ENCODE measurements around the gene TBC1D13. TPM values are rescaled to one million over a fixed set of nuclear protein-coding genes. Genes with fewer than 3 reads are reported as not detected.

TBC1D13 gene
- total and polyA plus RNA-seq, 9 of the 15 experiments (the other 6 are each of a cell fraction or from before 2014, with no cell fraction given) = 2.3 to 28.7 (median 11.4) TPM

DNA sequence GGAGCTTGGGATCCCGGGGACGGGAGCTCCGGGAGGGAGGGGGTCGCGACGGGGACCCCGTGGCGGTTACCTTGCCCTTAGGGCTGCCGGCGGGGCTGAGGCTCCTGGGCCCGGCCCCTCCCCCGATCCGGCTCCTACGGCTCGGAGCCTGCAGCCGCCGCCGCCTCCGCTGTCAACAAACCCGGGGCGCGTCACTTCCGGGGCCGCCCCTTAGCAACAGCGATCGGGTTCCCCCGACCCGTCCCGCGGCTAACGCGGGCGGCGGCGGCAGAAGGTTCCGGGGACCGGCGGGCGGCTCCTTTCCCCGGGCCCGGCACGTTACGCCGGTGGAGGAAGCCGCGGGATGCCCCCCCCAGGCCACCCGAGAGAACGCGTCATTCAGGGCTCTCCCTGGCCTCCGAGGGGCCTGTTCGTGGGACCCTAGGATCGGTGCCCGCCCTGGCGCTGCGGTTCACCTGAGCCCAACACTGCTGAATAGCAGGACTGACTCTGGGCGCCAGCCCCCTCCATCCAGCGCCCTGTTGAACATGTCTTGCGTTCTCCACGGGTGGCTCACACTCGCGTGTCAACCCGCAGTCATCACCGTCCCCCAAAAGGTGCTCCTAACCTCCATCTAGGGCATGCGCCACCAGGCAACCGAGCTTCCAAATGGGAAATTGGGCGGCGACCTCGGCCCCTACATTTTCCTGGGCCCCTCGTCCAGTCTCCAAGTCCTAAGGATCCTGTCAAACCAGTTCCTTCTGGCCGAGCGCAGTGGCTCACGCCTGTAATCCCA is 15.1 kb upstream of the TBC1D13 start, which contains the start of gene ZER1 (continued):
- TF ChIP-seq, protein P1, sequence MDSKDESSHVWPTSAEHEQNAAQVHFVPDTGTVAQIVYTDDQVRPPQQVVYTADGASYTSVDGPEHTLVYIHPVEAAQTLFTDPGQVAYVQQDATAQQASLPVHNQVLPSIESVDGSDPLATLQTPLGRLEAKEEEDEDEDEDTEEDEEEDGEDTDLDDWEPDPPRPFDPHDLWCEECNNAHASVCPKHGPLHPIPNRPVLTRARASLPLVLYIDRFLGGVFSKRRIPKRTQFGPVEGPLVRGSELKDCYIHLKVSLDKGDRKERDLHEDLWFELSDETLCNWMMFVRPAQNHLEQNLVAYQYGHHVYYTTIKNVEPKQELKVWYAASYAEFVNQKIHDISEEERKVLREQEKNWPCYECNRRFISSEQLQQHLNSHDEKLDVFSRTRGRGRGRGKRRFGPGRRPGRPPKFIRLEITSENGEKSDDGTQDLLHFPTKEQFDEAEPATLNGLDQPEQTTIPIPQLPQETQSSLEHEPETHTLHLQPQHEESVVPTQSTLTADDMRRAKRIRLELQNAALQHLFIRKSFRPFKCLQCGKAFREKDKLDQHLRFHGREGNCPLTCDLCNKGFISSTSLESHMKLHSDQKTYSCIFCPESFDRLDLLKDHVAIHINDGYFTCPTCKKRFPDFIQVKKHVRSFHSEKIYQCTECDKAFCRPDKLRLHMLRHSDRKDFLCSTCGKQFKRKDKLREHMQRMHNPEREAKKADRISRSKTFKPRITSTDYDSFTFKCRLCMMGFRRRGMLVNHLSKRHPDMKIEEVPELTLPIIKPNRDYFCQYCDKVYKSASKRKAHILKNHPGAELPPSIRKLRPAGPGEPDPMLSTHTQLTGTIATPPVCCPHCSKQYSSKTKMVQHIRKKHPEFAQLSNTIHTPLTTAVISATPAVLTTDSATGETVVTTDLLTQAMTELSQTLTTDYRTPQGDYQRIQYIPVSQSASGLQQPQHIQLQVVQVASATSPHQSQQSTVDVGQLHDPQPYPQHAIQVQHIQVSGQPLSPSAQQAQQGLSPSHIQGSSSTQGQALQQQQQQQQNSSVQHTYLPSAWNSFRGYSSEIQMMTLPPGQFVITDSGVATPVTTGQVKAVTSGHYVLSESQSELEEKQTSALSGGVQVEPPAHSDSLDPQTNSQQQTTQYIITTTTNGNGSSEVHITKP (IDR thresholded peaks at IDR 0.05; ENCODE audit: partially characterized antibody) = no peak
- peak; percentile 22 to 41; a peak in 3 of 4 replicates for TF ChIP-seq RAD21 (CRISPR knock-in tag; conservative IDR thresholded peaks at IDR 0.05 in 1 of 2, IDR thresholded peaks at IDR 0.05 in 1 of 2)
- TF ChIP-seq ZNF589 (CRISPR knock-in tag; IDR thresholded peaks at IDR 0.05; ENCODE audit: low read depth) = no peak; the same call in 1 of the 2 replicates
- TF ChIP-seq EP300 (IDR thresholded peaks at IDR 0.05; ENCODE audit: low read length) = peak; percentile 51; the same call in 1 of the 2 replicates
- TF ChIP-seq RBM15 (IDR thresholded peaks at IDR 0.05; ENCODE audit: insufficient read depth, low read length) = no peak
- peak; percentile 80 for TF ChIP-seq ESRRA (IDR thresholded peaks at IDR 0.05; ENCODE audit: borderline replicate concordance, low read depth)
- no peak; the same call in 1 of the 2 replicates for TF ChIP-seq TCF7 (IDR thresholded peaks at IDR 0.05; ENCODE audit: borderline replicate concordance)
- no peak for TF ChIP-seq RBM14 (IDR thresholded peaks at IDR 0.05; ENCODE audit: borderline replicate concordance, insufficient read depth, low read depth, low read length)
- peak; percentile 99 for TF ChIP-seq GABPB1 (CRISPR knock-in tag; IDR thresholded peaks at IDR 0.05)
- TF ChIP-seq KLF16 (IDR thresholded peaks at IDR 0.05) = no peak
- TF ChIP-seq, protein P2, sequence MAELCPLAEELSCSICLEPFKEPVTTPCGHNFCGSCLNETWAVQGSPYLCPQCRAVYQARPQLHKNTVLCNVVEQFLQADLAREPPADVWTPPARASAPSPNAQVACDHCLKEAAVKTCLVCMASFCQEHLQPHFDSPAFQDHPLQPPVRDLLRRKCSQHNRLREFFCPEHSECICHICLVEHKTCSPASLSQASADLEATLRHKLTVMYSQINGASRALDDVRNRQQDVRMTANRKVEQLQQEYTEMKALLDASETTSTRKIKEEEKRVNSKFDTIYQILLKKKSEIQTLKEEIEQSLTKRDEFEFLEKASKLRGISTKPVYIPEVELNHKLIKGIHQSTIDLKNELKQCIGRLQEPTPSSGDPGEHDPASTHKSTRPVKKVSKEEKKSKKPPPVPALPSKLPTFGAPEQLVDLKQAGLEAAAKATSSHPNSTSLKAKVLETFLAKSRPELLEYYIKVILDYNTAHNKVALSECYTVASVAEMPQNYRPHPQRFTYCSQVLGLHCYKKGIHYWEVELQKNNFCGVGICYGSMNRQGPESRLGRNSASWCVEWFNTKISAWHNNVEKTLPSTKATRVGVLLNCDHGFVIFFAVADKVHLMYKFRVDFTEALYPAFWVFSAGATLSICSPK (IDR thresholded peaks at IDR 0.05; ENCODE audit: borderline replicate concordance) = no peak
- no peak for TF ChIP-seq HIVEP1 (CRISPR knock-in tag; IDR thresholded peaks at IDR 0.05)
- peak; percentile 90 for TF ChIP-seq LCOR (CRISPR knock-in tag; IDR thresholded peaks at IDR 0.05)
- TF ChIP-seq, protein P3, sequence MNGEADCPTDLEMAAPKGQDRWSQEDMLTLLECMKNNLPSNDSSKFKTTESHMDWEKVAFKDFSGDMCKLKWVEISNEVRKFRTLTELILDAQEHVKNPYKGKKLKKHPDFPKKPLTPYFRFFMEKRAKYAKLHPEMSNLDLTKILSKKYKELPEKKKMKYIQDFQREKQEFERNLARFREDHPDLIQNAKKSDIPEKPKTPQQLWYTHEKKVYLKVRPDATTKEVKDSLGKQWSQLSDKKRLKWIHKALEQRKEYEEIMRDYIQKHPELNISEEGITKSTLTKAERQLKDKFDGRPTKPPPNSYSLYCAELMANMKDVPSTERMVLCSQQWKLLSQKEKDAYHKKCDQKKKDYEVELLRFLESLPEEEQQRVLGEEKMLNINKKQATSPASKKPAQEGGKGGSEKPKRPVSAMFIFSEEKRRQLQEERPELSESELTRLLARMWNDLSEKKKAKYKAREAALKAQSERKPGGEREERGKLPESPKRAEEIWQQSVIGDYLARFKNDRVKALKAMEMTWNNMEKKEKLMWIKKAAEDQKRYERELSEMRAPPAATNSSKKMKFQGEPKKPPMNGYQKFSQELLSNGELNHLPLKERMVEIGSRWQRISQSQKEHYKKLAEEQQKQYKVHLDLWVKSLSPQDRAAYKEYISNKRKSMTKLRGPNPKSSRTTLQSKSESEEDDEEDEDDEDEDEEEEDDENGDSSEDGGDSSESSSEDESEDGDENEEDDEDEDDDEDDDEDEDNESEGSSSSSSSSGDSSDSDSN (IDR thresholded peaks at IDR 0.05; ENCODE audit: borderline replicate concordance in 1 of 2, low read depth in 2 of 2, low read length in 2 of 2) = peak in 1 of 2 experiments; percentile 91; a peak in 2 of 4 replicates
- TF ChIP-seq RBM22 (IDR thresholded peaks at IDR 0.05; ENCODE audit: low read depth, low read length, poor library complexity, severe bottlenecking) = peak; percentile 97
- peak; percentile 55 for TF ChIP-seq KDM5B (IDR thresholded peaks at IDR 0.05; ENCODE audit: insufficient replicate concordance, low read depth, low read length)
- TF ChIP-seq NCOR1 (IDR thresholded peaks at IDR 0.05) = peak; percentile 66
